ENCODE measurements around the gene HID1. TPM values are rescaled to one million over a fixed set of nuclear protein-coding genes. Genes with fewer than 3 reads are reported as not detected.

HID1 gene
- total and polyA plus RNA-seq, 2 donors (not counting 1 experiment from before 2014, with no cell fraction given) = 3.9 to 4.0 TPM

DNA sequence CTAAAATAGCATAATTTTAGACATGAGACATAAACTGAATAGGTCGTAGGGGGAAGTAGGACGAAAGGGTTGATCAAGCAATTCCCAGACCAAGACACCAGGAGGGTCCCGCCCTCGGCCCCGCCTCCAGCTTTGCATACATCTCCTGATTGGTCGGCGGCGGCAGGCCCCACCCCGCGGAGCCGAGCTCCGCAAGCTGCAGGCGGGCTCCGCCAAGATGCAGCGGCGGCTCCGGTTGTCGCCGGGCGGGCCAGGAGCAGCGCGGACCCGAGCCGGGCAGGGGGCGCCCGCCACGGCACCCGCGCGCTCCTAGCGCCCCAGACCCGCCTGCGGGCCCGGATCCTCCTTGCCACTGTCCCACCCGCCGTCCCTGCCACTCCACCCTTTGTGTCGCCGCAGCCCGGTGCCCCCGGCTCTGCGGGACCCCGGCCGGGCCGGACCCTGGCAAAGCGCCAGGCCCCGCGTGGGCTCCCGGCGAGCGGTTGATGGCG, 14.9 kb upstream of the HID1 start, which contains the start of gene CDR2L:
Gene CDR2L, plus strand, starts transcription at position 215 of the 491 bp plus-strand sequence. CDS start 412 bp downstream, outside the sequence.
- H3K27me3 Mint-ChIP-seq = peaks cover 16% of the 10 kb centered on the region
- Histone ChIP-seq H3K9ac (ENCODE audit: low read length) (peak within 1 kb of the TSS; percentile 65), H3K27me3 (replicated peaks in 1 of 4; ENCODE audit: control extremely low read depth in 1 of 4, control insufficient read depth in 3 of 4, insufficient read depth in 4 of 4, low read length in 3 of 4) (peaks cover 0 to 41% (median 16%) of the 10 kb centered on the region in 4 experiments), H3K4me2 (replicated peaks; ENCODE audit: low read depth, low read length, poor library complexity, severe bottlenecking) (peak within 1 kb of the TSS; percentile 100), H3K9me3 (ENCODE audit: control extremely low read depth in 1 of 3, control insufficient read depth in 2 of 3, insufficient read depth in 1 of 3, low read length in 2 of 3) (peaks cover 0 to 8% (median 0%) of the 10 kb centered on the region in 3 donors), H4K20me1 (ENCODE audit: control insufficient read depth, insufficient read depth, low read length, poor library complexity, severe bottlenecking) (no peaks in the 10 kb centered on the region), H3K36me3 (replicated peaks in 1 of 2; ENCODE audit: control extremely low read depth in 1 of 2, control insufficient read depth in 1 of 2, extremely low read depth in 1 of 2, insufficient read depth in 2 of 2, low read length in 1 of 2) (no peaks in the 10 kb centered on the region), H3K4me1 (ENCODE audit: control insufficient read depth in 2 of 2, insufficient read depth in 2 of 2, low read length in 2 of 2) (peaks cover 16 to 20% of the 10 kb centered on the region in 2 donors), H2AFZ (ENCODE audit: insufficient read depth, low read depth, low read length, poor library complexity, severe bottlenecking) (peak within 1 kb of the TSS; percentile 74), H3K4me3 (ENCODE audit: control extremely low read depth in 1 of 5, extremely low read depth in 1 of 5, insufficient read depth in 1 of 5, low read depth in 2 of 5, low read length in 4 of 5) (peak within 1 kb of the TSS in 4 of 5 experiments; percentile 40 to 67 (median 53)), H3K27ac (ENCODE audit: low read length in 2 of 2) (no peak within 1 kb of the TSS), H3K79me2 (ENCODE audit: control insufficient read depth, insufficient read depth, low read length) (no peaks in the 10 kb centered on the region)
- ChIA-PET POLR2A (interaction anchor here (0.5 to 0.8 kb wide), 3 partner anchors 15 to 389 kb away, joined by 4 to 7 read pairs (median 6); partner anchors contain the start of gene HID1), CTCF (interaction anchor here (1.4 to 3.1 kb wide), 3 partner anchors 25 to 30 kb away, joined by 8 to 13 read pairs (median 10); partner anchors contain the start of gene MRPL58)
- peaks cover 12% of the 10 kb centered on the region for H3K4me1 Mint-ChIP-seq
- H3K9me3 Mint-ChIP-seq (ENCODE audit: insufficient read depth) = no peaks in the 10 kb centered on the region
- TF ChIP-seq CTCF (IDR thresholded peaks at IDR 0.05) (no peak), EZH2 (IDR thresholded peaks at IDR 0.05; ENCODE audit: borderline replicate concordance, insufficient read depth, low read depth, low read length, poor library complexity, severe bottlenecking) (no peak)
- WGBS (ENCODE audit: insufficient coverage) = under 1% methylated on average over 49 of the region's 51 CpGs
- ATAC-seq (ENCODE audit: low read depth) (peak; percentile 99), DNase-seq (peak; percentile 95)
- intact Hi-C loops (cut with micrococcal nuclease) = loop anchor here (1.0 to 2.0 kb wide), 5 partner anchors 15 to 59 kb away; partner anchors contain the start of genes ATP5PD, HID1, KCTD2 and MRPL58
- H3K27ac Mint-ChIP-seq = peak within 1 kb of the TSS; percentile 53
- peak within 1 kb of the TSS; percentile 92 for H3K4me3 Mint-ChIP-seq

DNA sequence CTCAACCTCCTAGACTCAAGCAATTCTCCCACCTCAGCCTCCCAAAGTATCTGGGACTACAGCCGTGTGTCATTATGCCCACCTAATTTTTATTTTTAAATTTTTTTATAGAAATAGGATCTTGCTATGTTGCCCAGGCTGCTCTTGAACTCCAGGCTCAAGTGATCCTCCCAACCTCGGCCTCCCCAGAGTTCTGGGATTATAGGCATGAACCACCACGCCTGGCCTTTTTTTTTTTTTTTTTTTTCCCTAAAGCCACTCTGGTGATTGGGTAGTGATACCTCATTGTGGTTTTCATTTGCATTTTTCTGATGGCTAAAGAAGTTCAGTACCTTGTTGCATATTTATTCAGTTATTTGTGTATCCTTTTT, 13.6 kb upstream of the HID1 start:
- intact Hi-C loops (cut with micrococcal nuclease) = loop anchor here (2.0 kb wide), 1 partner anchor 61 kb away; the partner anchor contains the start of genes ATP5PD and KCTD2

More for the DNA sequence above, 13.6 kb upstream of the HID1 start:
- WGBS (ENCODE audit: insufficient coverage) = no CpG with 5 or more reads among the region's 3 CpGs
- Mint-ChIP-seq H3K4me3 (no peak overlapping the region), H3K27ac (no peak overlapping the region), H3K9me3 (ENCODE audit: insufficient read depth) (no peaks in the 10 kb centered on the region), H3K4me1 (peaks cover 18% of the 10 kb centered on the region), H3K27me3 (peaks cover 13% of the 10 kb centered on the region)
- POLR2A ChIA-PET = no interaction called here
- peaks cover 24 to 30% of the 10 kb centered on the region in 2 donors for H3K4me1 ChIP-seq (ENCODE audit: control insufficient read depth in 2 of 2, insufficient read depth in 2 of 2, low read length in 2 of 2)
- H4K20me1 ChIP-seq (ENCODE audit: control insufficient read depth, insufficient read depth, low read length, poor library complexity, severe bottlenecking) = no peaks in the 10 kb centered on the region
- no peak overlapping the region for H3K4me2 ChIP-seq (replicated peaks; ENCODE audit: low read depth, low read length, poor library complexity, severe bottlenecking)
- H3K36me3 ChIP-seq (replicated peaks in 1 of 2; ENCODE audit: control extremely low read depth in 1 of 2, control insufficient read depth in 1 of 2, extremely low read depth in 1 of 2, insufficient read depth in 2 of 2, low read length in 1 of 2) = no peaks in the 10 kb centered on the region
- TF ChIP-seq EZH2 (IDR thresholded peaks at IDR 0.05; ENCODE audit: borderline replicate concordance, insufficient read depth, low read depth, low read length, poor library complexity, severe bottlenecking) (no peak), CTCF (IDR thresholded peaks at IDR 0.05) (no peak)
- CTCF ChIA-PET = no interaction called here
- ATAC-seq (ENCODE audit: low read depth) (no peak), DNase-seq (no peak)
- no peak overlapping the region for H3K27ac ChIP-seq (ENCODE audit: low read length in 2 of 2)
- no peak overlapping the region for H2AFZ ChIP-seq (ENCODE audit: insufficient read depth, low read depth, low read length, poor library complexity, severe bottlenecking)
- H3K9ac ChIP-seq (ENCODE audit: low read length) = no peak overlapping the region
- peaks cover 0 to 12% (median 0%) of the 10 kb centered on the region in 3 donors for H3K9me3 ChIP-seq (ENCODE audit: control extremely low read depth in 1 of 3, control insufficient read depth in 2 of 3, insufficient read depth in 1 of 3, low read length in 2 of 3)
- no peak overlapping the region for H3K4me3 ChIP-seq (ENCODE audit: control extremely low read depth in 1 of 5, extremely low read depth in 1 of 5, insufficient read depth in 1 of 5, low read depth in 2 of 5, low read length in 4 of 5)
- no peaks in the 10 kb centered on the region for H3K79me2 ChIP-seq (ENCODE audit: control insufficient read depth, insufficient read depth, low read length)
- H3K27me3 ChIP-seq (replicated peaks in 1 of 4; ENCODE audit: control extremely low read depth in 1 of 4, control insufficient read depth in 3 of 4, insufficient read depth in 4 of 4, low read length in 3 of 4) = peaks cover 0 to 50% (median 18%) of the 10 kb centered on the region in 4 experiments

All from B cell (primary cell).